GM21360 (cell line): Measurements from ENCODE around the gene KRTAP1-1.
"Not testable (repeated sequence)": the region's sequence is repeated elsewhere in the genome, so short reads cannot be mapped to it uniquely, and the experiment has no call there.

Source experiments
- ATAC-seq: cut with Tn5 transposase; IDR thresholded peaks from one replicate; pipeline ENCODE4 v1.9.1; 2021; ENCODE audit warnings: mild to moderate bottlenecking, moderate library complexity; ENCODE audit not compliant: unreplicated experiment

The KRTAP1-1 gene

GRCh38 chr17:41013181-41013580 is 28.1 kb downstream of the KRTAP1-1 start:
- no peak for ATAC-seq

- ATAC-seq, result no peak
Measured at GRCh38 chr17:41012326-41013120, 28.7 kb downstream of the KRTAP1-1 start.

GRCh38 chr17:41010441-41010840 is 30.8 kb downstream of the KRTAP1-1 start:
- ATAC-seq, result no peak

GRCh38 chr17:41009936-41010335 is 31.3 kb downstream of the KRTAP1-1 start:
- no peak for ATAC-seq

GRCh38 chr17:41009301-41009760 is 31.9 kb downstream of the KRTAP1-1 start:
- ATAC-seq, result no peak

- ATAC-seq, result no peak
Measured at GRCh38 chr17:41008811-41009210, 32.4 kb downstream of the KRTAP1-1 start, which contains the start of gene KRTAP3-1. TSS of gene KRTAP3-1 (minus strand) at chr17:41009128. CDS start at chr17:41009074, 54 bp downstream.

- ATAC-seq, result no peak
Measured at GRCh38 chr17:41004397-41004796, 36.9 kb downstream of the KRTAP1-1 start.

GRCh38 chr17:41003926-41004325 is 37.3 kb downstream of the KRTAP1-1 start:
- ATAC-seq, result no peak

- no peak for ATAC-seq
Measured at GRCh38 chr17:41002814-41003213, 38.4 kb downstream of the KRTAP1-1 start.

- no peak for ATAC-seq
Measured at GRCh38 chr17:41001795-41002194, 39.5 kb downstream of the KRTAP1-1 start.

- not testable (repeated sequence) for ATAC-seq
Measured at GRCh38 chr17:40999563-40999962, 41.7 kb downstream of the KRTAP1-1 start, which contains the start of gene KRTAP3-2. TSS of gene KRTAP3-2 (minus strand) at chr17:40999906. CDS start at chr17:40999853, 53 bp downstream.

GRCh38 chr17:40997361-40997760 is 43.9 kb downstream of the KRTAP1-1 start:
- no peak for ATAC-seq

- ATAC-seq, result no peak
Measured at GRCh38 chr17:40996829-40997228, 44.4 kb downstream of the KRTAP1-1 start.

GRCh38 chr17:40995116-40995515 is 46.1 kb downstream of the KRTAP1-1 start:
- no peak for ATAC-seq

GRCh38 chr17:40993839-40994238 is 47.4 kb downstream of the KRTAP1-1 start, which contains the start of gene KRTAP3-3:
TSS of gene KRTAP3-3 (minus strand) at chr17:40994164. CDS start at chr17:40994097, 67 bp downstream.
- no peak for ATAC-seq

GRCh38 chr17:40993084-40993483 is 48.2 kb downstream of the KRTAP1-1 start:
- ATAC-seq, result no peak

GRCh38 chr17:40992666-40993065 is 48.6 kb downstream of the KRTAP1-1 start:
- ATAC-seq, result no peak
